Astrocyte of the hippocampus (primary cell): ENCODE data around the gene ESRRG.

Source experiments
- DNase-seq: peaks from one replicate; pipeline ENCODE4 v3.0.0; 2011; ENCODE audit warnings: low read depth, low spot score

Gene ESRRG

GRCh38 chr1:216523043-216523442 lies 200.2 kb downstream of the ESRRG start:
- no peak for DNase-seq

- no peak for DNase-seq
Observed at GRCh38 chr1:216521477-216521876, 201.8 kb downstream of the ESRRG start.

DNA sequence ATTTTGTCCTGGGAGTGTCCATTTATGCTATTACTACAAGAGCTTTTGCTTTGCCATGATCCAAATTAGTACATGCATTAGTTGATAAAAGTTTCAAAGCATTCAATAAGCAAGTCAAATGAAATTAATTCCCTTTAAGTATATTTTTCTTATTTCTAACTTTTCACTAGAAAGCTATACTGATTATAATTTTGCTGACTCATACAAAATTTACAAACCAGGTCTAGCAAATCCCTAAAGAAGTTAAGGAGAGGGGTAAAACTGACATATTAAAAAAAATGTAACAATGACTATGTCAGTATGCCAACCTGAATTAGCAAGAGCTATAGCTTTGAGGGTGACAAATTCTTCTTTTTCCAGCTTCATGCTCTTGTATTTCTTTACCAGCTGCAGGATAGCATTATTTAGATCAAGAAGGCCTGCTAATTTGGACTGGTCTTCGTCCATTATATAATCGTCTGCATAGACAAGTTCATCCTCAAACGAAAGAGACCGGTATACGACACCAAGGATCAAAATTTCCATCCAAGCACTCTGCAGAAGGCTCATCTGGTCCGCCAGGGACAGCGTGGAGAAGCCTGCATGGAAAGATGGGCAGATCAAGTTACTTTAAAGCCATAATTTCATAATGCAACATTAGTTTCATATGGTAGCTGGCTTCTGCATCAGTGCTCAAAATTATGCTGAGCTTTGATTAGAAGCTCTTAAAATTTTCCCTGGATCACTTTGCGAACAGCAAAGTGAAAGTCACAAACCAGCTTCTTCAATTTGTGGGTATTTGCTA lies 204.2 kb downstream of the ESRRG start:
- DNase-seq = no peak

DNA sequence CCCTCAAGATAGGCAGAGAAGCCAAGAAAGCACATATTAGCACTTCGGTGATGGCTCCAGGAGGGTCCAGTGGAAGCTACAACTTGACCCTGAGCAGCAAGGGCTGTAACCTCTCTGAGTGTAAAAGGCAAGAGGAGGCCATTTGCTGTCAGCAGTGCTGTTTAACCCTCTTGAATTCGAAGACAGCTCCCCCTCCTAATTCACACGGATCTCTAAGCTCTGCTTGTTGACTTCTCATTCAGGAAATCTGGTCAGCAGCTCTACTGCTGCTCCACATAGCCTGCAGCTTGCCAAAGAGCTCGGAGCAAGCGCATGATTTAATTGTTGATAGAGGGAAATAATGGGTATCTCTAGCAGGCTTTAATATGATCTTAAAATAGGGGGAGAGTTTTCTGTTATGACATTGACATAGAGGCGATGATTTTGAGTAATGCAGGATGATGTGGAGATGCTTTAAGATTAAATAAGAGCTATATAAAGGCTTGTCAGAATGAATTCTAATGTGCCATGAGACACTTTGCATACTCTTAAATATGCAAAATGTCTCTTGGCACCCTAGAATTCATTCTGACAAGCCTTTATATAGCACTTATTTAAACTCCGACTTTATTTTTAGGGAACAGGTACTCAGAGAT lies 220.6 kb downstream of the ESRRG start:
- no peak for DNase-seq

GRCh38 chr1:216500273-216500967 lies 222.8 kb downstream of the ESRRG start:
- DNase-seq = no peak

GRCh38 chr1:216499581-216500272 lies 223.5 kb downstream of the ESRRG start:
- no peak for DNase-seq

- no peak for DNase-seq
Observed at GRCh38 chr1:216498277-216498676, 225.0 kb downstream of the ESRRG start.

DNA sequence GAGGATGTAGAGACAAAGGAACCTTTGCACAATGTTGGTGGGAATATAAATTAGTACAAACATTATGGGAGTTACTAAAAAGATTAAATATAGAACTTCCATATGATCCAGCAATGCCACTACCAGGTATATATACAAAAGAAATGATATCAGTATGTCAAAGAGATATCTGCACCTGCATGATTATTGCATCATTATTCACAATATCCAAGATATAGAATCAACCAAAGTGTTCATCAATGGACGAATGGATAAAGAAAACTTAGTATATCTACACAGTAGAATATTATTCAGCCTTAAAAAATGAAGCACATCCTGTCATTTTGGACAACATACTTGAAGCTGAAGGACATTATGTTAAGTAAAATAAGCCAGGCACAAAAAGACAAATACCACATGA lies 238.2 kb downstream of the ESRRG start:
- DNase-seq = no peak

DNA sequence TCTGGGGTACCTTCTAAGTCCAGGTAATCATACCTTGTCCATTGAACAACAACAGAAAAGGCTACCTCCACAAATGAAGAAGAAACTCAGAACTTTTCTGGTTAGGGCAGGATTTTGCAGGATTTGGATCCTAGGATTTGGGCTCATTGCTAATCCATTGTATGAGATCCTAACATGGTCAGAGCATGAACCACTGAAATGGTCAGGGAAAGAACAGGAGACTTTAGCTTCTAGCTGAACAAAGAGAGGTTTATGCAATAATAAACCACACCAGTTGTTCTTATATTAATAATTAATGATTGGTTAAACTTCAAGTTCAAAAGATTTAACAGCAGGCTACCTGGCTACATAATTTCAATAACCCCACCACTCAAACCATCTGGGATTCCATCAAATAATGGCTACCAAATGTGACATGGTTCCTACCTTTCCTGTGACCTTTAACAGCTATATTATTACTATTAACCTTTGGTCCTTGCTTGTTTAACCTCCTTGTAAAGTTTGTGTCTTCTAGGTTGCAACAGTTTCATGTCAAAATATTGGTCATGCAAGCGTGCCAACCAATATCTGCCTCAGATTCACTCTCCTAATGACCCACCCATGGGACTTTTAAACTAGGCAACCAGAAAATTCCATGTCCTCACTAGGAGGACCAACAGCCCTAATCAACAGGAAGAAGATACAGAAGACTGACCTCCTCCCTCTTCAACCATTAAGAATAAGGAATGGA lies 239.4 kb downstream of the ESRRG start:
- DNase-seq = no peak

DNA sequence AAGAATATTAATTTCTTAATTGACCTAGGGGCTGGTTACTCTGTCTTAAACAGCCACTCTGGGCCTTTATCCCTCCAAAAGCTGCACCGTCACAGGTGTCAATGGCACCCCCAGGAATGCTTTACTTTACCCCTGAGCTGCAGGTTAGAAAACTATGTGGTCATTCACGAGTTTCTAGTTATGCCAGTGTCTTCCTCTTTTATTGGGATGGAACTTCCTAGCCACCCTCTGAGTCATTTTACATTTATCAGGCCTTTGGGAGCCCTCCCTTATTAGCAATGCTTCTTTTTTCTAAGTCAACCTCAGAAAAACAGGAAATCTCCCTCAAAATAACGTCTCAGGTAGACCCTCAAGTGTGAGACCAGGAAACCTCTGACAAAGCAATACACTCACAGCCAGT lies 240.6 kb downstream of the ESRRG start:
- no peak for DNase-seq

DNA sequence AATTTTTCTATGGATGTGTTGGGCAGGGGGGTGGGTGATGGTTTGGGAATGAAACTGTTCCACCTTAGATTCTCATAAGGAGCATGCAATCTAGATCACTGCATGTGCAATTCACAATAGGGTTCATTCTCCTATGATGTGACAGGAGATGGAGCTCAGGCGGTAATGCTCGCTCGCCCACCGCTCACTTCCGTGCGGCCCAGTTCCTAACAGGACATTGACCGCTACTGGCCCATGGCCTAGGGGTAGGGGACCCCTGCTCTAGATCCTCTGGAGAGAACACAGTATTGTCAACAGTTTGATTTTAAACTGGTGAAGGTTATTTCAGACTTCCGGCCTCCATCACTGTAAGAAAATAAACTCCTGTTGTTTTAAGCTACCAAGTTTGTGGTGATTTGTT lies 245.0 kb downstream of the ESRRG start:
- DNase-seq = no peak

GRCh38 chr1:216476341-216476740 lies 246.9 kb downstream of the ESRRG start:
- DNase-seq = no peak

GRCh38 chr1:216475659-216476276 lies 247.5 kb downstream of the ESRRG start:
- no peak for DNase-seq

- no peak for DNase-seq
Observed at GRCh38 chr1:216466162-216466801, 256.9 kb downstream of the ESRRG start.

DNA sequence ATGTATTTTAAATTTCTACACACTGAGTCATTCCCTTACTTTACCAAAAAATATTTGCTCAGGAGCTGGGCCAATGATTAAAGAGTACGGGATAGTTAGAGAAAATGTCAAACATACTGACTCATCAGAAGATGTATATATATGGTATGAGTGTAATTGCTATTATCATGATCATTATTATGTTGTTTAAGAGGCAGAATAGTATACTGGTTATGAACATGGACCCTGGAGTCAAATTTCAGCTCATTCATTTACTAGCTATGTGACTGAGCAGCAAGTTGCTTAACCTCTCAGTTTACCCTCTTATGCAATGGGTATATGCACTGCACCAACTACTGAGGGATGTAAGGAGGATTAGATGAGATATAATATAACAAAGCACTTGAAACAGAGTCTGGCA lies 258.7 kb downstream of the ESRRG start:
- peak; percentile 55 for DNase-seq

GRCh38 chr1:216462066-216462775 lies 261.0 kb downstream of the ESRRG start:
- DNase-seq = peak; percentile 34

DNA sequence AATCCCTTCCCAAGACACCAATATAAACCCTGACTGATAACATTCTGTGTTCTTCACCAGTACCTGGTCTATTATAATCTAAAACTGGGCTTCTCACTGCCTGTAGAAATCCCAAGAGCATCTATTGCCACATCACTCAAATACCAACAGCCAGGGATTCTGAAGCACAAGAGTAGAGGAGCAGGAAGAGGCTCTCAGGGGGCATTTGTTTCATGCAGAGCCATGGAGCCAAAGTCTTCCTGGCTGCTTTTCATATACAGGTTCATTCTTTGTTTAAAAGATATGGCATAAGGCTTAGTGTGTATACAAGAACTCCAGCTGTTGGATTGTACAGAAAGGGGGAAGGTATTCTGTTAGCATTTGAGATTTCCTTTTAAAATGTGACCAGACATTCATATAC lies 261.8 kb downstream of the ESRRG start:
- no peak for DNase-seq

DNA sequence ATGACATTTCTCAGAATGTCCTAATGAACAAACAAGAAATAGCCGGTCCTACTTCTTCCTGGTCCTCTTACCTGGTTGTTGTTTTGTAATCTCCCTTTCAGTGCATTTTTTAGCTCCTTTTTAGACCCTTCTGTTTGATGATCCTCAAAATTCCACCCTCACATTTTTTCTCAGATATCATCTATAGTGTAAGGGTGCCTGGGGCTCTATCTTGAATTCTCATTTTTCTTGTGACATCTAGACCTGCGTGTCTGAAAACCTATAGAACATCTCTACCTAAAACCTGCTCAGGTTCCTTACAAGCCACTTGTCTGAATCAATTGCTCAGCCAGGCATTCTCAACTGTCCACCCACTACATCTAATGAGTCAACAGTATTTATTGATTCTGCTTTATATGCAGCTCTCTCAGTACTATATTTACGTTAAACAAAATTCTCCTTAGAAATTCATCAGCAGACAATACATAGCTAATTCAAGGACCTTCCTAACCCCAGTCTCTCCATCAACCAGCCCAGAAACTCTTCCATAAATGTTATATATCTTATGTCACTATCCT lies 263.5 kb downstream of the ESRRG start:
- no peak for DNase-seq

DNA sequence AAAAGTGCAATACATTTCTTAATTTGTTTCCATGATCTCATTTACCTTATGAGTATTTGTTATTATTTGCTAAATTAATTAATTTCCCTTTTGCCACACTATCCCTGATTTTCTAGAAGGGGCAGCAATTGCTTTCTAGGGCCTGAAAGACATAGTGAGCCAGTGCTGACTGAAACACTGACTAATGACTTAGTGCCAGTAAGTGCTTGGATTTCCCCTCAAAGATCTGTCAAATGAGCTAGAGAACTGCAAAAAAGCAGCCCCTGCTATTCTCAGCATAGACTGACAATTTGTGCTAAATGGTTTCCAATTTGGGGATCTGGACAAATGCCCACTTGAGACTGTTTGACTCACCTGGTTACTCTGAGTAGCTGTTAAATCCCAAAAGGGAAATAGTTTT lies 264.4 kb downstream of the ESRRG start:
- peak; percentile 46 for DNase-seq

DNA sequence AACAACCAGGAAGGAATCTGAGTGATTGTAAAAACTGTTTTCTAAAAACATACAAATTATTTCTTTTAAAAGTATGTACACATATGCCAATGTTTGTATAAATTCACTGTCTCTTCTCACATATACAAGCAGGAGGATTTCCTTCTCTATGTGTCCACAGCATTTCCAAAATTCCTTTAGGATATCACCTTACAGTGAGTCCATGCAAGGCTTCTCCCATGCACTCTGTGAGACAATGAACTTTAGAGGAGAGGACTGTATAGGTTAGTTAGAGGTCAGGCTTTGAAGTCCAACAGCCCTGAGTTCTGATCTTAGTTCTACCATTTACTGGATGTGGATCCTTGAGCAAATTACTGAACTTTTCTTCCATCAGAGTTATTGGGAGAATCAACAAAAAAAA lies 265.9 kb downstream of the ESRRG start:
- peak; percentile 14 for DNase-seq
